ENCODE measurements around the gene TMEM45A. TPM values are rescaled to one million over a fixed set of nuclear protein-coding genes. Genes with fewer than 3 reads are reported as not detected.
"Not testable (repeated sequence)": the region's sequence is repeated elsewhere in the genome, so short reads cannot be mapped to it uniquely, and the experiment has no call there.

Gene TMEM45A
- polyA plus RNA-seq, 1 of the 3 experiments (the other 2 are of a cell fraction): 6.4 TPM

- TF ChIP-seq REST (IDR thresholded peaks at IDR 0.05; ENCODE audit: low read depth, low read length): no peak; the same call in 1 of the 2 replicates
- TF ChIP-seq TEAD4 (IDR thresholded peaks at IDR 0.05; ENCODE audit: borderline replicate concordance, insufficient read depth): no peak
- TF ChIP-seq FOXJ3 (CRISPR knock-in tag; IDR thresholded peaks at IDR 0.05): no peak
- TF ChIP-seq MXI1 (IDR thresholded peaks at IDR 0.05; ENCODE audit: low read depth, low read length): no peak
- TF ChIP-seq MEF2A (IDR thresholded peaks at IDR 0.05; ENCODE audit: borderline replicate concordance, low read depth): no peak
- TF ChIP-seq USF2 (IDR thresholded peaks at IDR 0.05; ENCODE audit: borderline replicate concordance, low read depth, low read length): no peak
- no peak for TF ChIP-seq RCOR1 (IDR thresholded peaks at IDR 0.05; ENCODE audit: low read length)
- TF ChIP-seq TAF1 (IDR thresholded peaks at IDR 0.05; ENCODE audit: borderline replicate concordance, low read depth, low read length): peak; percentile 47; the same call in 1 of the 2 replicates
- TF ChIP-seq RXRA (IDR thresholded peaks at IDR 0.05; ENCODE audit: borderline replicate concordance, low read depth): no peak
- peak; percentile 90 for TF ChIP-seq CHD2 (IDR thresholded peaks at IDR 0.05; ENCODE audit: low read length, partially characterized antibody)
- TF ChIP-seq JUND (IDR thresholded peaks at IDR 0.05): no peak
- TF ChIP-seq ELF1 (IDR thresholded peaks at IDR 0.05): peak; percentile 60
Observed at GRCh38 chr3:100492059-100493006, at the start of gene TMEM45A (continued).

- TF ChIP-seq SIN3A (IDR thresholded peaks at IDR 0.05; ENCODE audit: borderline replicate concordance, low read depth, low read length) (no peak), NRF1 (IDR thresholded peaks at IDR 0.05; ENCODE audit: low read depth, low read length) (no peak), FOXJ3 (CRISPR knock-in tag; IDR thresholded peaks at IDR 0.05) (no peak), SMC3 (IDR thresholded peaks at IDR 0.05; ENCODE audit: low read depth, low read length) (no peak), MEF2A (IDR thresholded peaks at IDR 0.05; ENCODE audit: borderline replicate concordance, low read depth) (no peak), CHD2 (IDR thresholded peaks at IDR 0.05; ENCODE audit: low read length, partially characterized antibody) (no peak), GABPA (IDR thresholded peaks at IDR 0.05; ENCODE audit: low read depth) (no peak), ELF1 (IDR thresholded peaks at IDR 0.05) (no peak), TEAD4 (IDR thresholded peaks at IDR 0.05; ENCODE audit: borderline replicate concordance, insufficient read depth) (no peak), GATA2 (CRISPR knock-in tag; IDR thresholded peaks at IDR 0.05) (no peak)
- no peaks in the 10 kb centered on the region for H3F3A ChIP-seq (replicated peaks; ENCODE audit: insufficient read depth)
- no peak overlapping the region for H3K4me3 ChIP-seq (ENCODE audit: low read depth in 2 of 2, low read length in 1 of 2)
- H3K4me2 ChIP-seq: no peak overlapping the region
- CTCF ChIA-PET: interaction anchor here (2.5 kb wide), 1 partner anchor 19 kb away, joined by 7 read pairs; no protein-coding TSS in a partner anchor
- no peaks in the 10 kb centered on the region for H4K20me1 ChIP-seq (ENCODE audit: insufficient read depth)
- H3K9me3 ChIP-seq: peaks cover 19% of the 10 kb centered on the region; the same call in 1 of the 2 replicates
- H3K36me3 ChIP-seq (replicated peaks in 1 of 2; ENCODE audit: control insufficient read depth in 1 of 2, insufficient read depth in 2 of 2, low read length in 1 of 2): no peaks in the 10 kb centered on the region
- no peaks in the 10 kb centered on the region for H3K4me1 ChIP-seq (ENCODE audit: control insufficient read depth in 1 of 2, insufficient read depth in 2 of 2, low read depth in 1 of 2, low read length in 1 of 2)
- no peak overlapping the region for H3K27ac ChIP-seq (ENCODE audit: low read depth in 2 of 2, low read length in 1 of 2)
- no peaks in the 10 kb centered on the region for H3K9me2 ChIP-seq
- POLR2A ChIA-PET: no interaction called here
- no peaks in the 10 kb centered on the region for H3K79me2 ChIP-seq (ENCODE audit: insufficient read depth)
- no peaks in the 10 kb centered on the region for H3K27me3 ChIP-seq (ENCODE audit: insufficient read depth)
- no peak overlapping the region for H2AFZ ChIP-seq (ENCODE audit: low read depth)
- DNase-seq: no peak
- H3K9ac ChIP-seq: no peak overlapping the region
Observed at GRCh38 chr3:100443690-100444089, 48.7 kb upstream of the TMEM45A start.

GRCh38 chr3:100447067-100447466, 45.4 kb upstream of the TMEM45A start:
- 95% methylated on average over 3 of the region's 3 CpGs for WGBS (ENCODE audit: low lambda C conversion rate)

More at GRCh38 chr3:100447067-100447466, 45.4 kb upstream of the TMEM45A start:
- POLR2A ChIA-PET; H3K4me2 ChIP-seq; H2AFZ ChIP-seq (ENCODE audit: low read depth); H3K36me3 ChIP-seq (replicated peaks in 1 of 2; ENCODE audit: control insufficient read depth in 1 of 2, insufficient read depth in 2 of 2, low read length in 1 of 2); H3K9me2 ChIP-seq; DNase-seq; H3K9ac ChIP-seq; H3F3A ChIP-seq (replicated peaks; ENCODE audit: insufficient read depth); H4K20me1 ChIP-seq (ENCODE audit: insufficient read depth); H3K4me3 ChIP-seq (ENCODE audit: low read depth in 2 of 2, low read length in 1 of 2); H3K27ac ChIP-seq (ENCODE audit: low read depth in 2 of 2, low read length in 1 of 2); H3K4me1 ChIP-seq (ENCODE audit: control insufficient read depth in 1 of 2, insufficient read depth in 2 of 2, low read depth in 1 of 2, low read length in 1 of 2); H3K79me2 ChIP-seq (ENCODE audit: insufficient read depth); H3K27me3 ChIP-seq (ENCODE audit: insufficient read depth): not testable (repeated sequence)
- CTCF ChIA-PET: interaction anchor here (2.9 kb wide), 1 partner anchor 16 kb away, joined by 11 read pairs; no protein-coding TSS in a partner anchor
- peaks cover 19% of the 10 kb centered on the region; the same call in 1 of the 2 replicates for H3K9me3 ChIP-seq
